H1 (cell line): ENCODE measurements around the gene HP1BP3.

Experiments
- CREB1 ChIP-seq: IDR thresholded peaks from 2 replicates; pipeline ENCODE4 v1.6.1; 2012; ENCODE audit warnings: inconsistent platforms
- SP2 ChIP-seq: IDR thresholded peaks from 2 replicates; pipeline ENCODE4 v1.6.1; 2012; ENCODE audit warnings: mild to moderate bottlenecking, low read length, inconsistent platforms
- TF ChIP-seq, protein P1 (sequence below): IDR thresholded peaks from 2 replicates; pipeline ENCODE4 v1.6.1; 2011; ENCODE audit warnings: low read length, improper control_type of control experiment

DNA sequence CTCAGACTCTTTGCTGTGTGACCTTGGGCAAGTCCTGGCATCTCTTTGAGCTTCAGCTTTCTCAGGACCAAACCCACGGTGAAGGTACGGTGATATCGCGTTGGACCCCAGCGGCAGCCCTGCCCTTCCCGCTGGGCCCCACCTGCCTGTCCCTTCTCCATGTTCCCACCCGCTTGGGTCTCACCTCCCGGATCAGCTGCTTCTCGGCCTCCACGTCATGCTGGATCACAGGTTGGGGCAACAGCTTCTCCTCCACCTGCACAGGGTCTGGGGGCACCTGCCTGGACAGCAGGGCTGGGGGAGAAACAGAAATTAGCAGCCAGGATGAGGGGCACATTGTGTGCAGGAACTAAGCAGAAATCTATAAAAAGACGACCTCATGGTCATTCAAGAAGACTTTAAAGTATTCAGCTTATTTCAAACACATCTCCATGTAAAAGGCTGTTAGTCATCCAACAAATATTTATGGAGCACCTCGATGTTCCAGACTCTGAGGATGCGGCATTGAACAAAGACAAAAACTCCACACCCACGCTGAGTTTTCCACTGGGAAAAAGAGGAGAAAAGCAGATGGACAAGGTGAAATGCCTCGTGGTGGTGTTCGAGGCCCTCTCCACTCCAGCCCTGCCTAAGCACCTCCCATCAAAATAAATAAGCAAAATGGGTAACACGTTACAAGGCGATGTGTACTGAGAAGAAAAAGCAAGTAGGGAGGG lies 88.8 kb downstream of the HP1BP3 start:
- TF ChIP-seq, protein P1, sequence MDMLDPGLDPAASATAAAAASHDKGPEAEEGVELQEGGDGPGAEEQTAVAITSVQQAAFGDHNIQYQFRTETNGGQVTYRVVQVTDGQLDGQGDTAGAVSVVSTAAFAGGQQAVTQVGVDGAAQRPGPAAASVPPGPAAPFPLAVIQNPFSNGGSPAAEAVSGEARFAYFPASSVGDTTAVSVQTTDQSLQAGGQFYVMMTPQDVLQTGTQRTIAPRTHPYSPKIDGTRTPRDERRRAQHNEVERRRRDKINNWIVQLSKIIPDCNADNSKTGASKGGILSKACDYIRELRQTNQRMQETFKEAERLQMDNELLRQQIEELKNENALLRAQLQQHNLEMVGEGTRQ: no peak
- TF ChIP-seq SP2: no peak
- no peak for TF ChIP-seq CREB1
